Osteoblast (primary cell): Measurements from ENCODE around the gene EPM2AIP1. TPM values are rescaled to one million over a fixed set of nuclear protein-coding genes. Genes with fewer than 3 reads are reported as not detected.

Experiments used
- DNase-seq: peaks from one replicate; pipeline ENCODE4 v3.0.0; 2011; ENCODE audit warnings: low spot score, mixed read lengths; ENCODE audit not compliant: insufficient read length; ENCODE audit errors: missing footprints
- H2AFZ ChIP-seq: 2 replicates; pipeline ENCODE4 v1.6.0; 2011; ENCODE audit warnings: mild to moderate bottlenecking, low read length
- H3K27ac ChIP-seq: 2 replicates; pipeline ENCODE4 v1.5.1; 2011; ENCODE audit warnings: mild to moderate bottlenecking, low read depth, low read length, moderate library complexity
- H3K27me3 ChIP-seq: 2 replicates; pipeline ENCODE4 v1.6.0; 2012; ENCODE audit warnings: mild to moderate bottlenecking, control low read depth, inconsistent platforms, low read length, moderate library complexity; ENCODE audit not compliant: insufficient read depth
- H3K36me3 ChIP-seq: 2 replicates; pipeline ENCODE4 v1.5.1; 2011; ENCODE audit warnings: mild to moderate bottlenecking, low read length, control low read depth, moderate library complexity; ENCODE audit not compliant: insufficient read depth
- H3K4me1 ChIP-seq: 2 replicates; pipeline ENCODE4 v1.5.1; 2011; ENCODE audit warnings: mild to moderate bottlenecking, low read length, control low read depth, moderate library complexity; ENCODE audit not compliant: insufficient read depth
- H3K4me2 ChIP-seq: 2 replicates; pipeline ENCODE4 v1.6.0; 2011; ENCODE audit warnings: mild to moderate bottlenecking, low read length; ENCODE audit not compliant: insufficient read depth
- H3K4me3 ChIP-seq: fragments of 200-600 bp; sonication (generic); 3 replicates; pipeline ENCODE4 v1.5.1; 2012; ENCODE audit warnings: mild to moderate bottlenecking, low read length, inconsistent platforms; ENCODE audit not compliant: insufficient read depth
- H3K79me2 ChIP-seq: 2 replicates; pipeline ENCODE4 v1.6.0; 2012; ENCODE audit warnings: mild to moderate bottlenecking, low read length, control low read depth, inconsistent platforms; ENCODE audit not compliant: insufficient read depth
- H3K9me3 ChIP-seq: 2 replicates; pipeline ENCODE4 v1.5.1; 2011; ENCODE audit warnings: low read depth, low read length, control low read depth
- H4K20me1 ChIP-seq: 2 replicates; pipeline ENCODE4 v1.6.0; 2012; ENCODE audit warnings: mild to moderate bottlenecking, low read length, control low read depth; ENCODE audit not compliant: insufficient read depth
- CTCF ChIP-seq: IDR thresholded peaks from 2 replicates; pipeline ENCODE4 v1.5.1; 2011; ENCODE audit warnings: mild to moderate bottlenecking, low read depth, low read length, moderate library complexity; ENCODE audit errors: extremely low read depth
- small RNA-seq: library from RNA; depleted of rRNA; stranded (forward); fragments of <200 nt; gene quantifications from one replicate; pipeline ENCODE3, GENCODE V24; 2012
- total RNA-seq: library from RNA; depleted of rRNA; stranded (reverse); fragments of >200 nt; gene quantifications from 2 replicates; pipeline ENCODE4 v1.2.3, GENCODE V29; 2012

Gene EPM2AIP1
- total RNA-seq, 1 donor: 22.8 TPM

- Histone ChIP-seq H3K4me1 (peaks cover 23% of the 10 kb centered on the region), H2AFZ (peak overlapping the region; percentile 25), H3K4me2 (peak overlapping the region; percentile 47), H3K27me3 (no peaks in the 10 kb centered on the region), H3K36me3 (no peaks in the 10 kb centered on the region), H3K9me3 (no peaks in the 10 kb centered on the region), H3K27ac (no peak overlapping the region), H4K20me1 (peaks cover 3% of the 10 kb centered on the region), H3K79me2 (peaks cover 34% of the 10 kb centered on the region), H3K4me3 (no peak overlapping the region)
- TF ChIP-seq CTCF: no peak
- DNase-seq: peak; percentile 53
Measured at GRCh38 chr3:36941658-36942057, 51.3 kb downstream of the EPM2AIP1 start.

DNA sequence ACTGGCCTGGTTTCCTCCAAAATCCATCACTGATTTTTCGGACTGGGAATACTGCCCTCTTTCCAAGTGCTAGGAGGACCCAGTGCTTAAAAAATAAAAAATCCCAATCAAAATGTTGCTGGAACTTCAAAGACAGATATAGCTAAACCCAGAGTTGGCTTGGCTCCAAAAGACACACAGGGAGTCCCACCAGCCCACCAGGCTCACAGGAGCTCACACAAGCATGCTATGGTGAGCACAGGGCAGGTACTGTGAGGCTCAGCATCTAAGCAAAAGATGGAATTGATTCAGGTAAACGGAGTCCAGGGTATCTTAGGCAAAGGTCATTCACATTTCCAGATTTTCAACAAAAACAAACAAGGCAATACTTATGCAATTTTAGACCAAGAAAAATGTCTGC is 51.8 kb downstream of the EPM2AIP1 start:
- Histone ChIP-seq H3K27me3 (no peaks in the 10 kb centered on the region), H3K4me2 (peak overlapping the region; percentile 47)
- no peak for DNase-seq

DNA sequence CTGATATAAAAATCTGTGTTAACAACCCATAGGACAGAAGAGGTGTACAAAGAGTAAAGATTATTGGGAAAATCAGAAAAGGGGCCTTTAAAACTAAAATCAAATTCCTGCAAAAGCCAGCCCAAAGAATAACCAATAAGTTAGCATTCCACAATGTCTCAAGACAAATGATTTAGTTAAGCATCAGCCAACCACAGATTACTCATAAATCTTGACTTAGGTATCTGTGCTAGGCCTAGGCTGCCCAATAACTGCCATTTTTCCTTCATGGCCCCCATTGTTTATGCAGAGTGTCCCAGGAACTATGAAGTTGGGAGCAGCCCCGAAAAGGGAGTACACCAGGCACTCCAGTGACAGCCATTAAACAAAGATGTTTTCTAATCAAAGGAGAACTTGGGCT is 55.4 kb downstream of the EPM2AIP1 start:
- H4K20me1 ChIP-seq: peaks cover 3% of the 10 kb centered on the region
- no peak overlapping the region for H3K27ac ChIP-seq
- H2AFZ ChIP-seq: no peak overlapping the region
- H3K36me3 ChIP-seq: no peaks in the 10 kb centered on the region
- peak; percentile 58 for DNase-seq
- no peaks in the 10 kb centered on the region for H3K9me3 ChIP-seq
- H3K4me1 ChIP-seq: peaks cover 22% of the 10 kb centered on the region
- no peak for TF ChIP-seq CTCF
- H3K79me2 ChIP-seq: peaks cover 50% of the 10 kb centered on the region
- H3K27me3 ChIP-seq: no peaks in the 10 kb centered on the region
- H3K4me3 ChIP-seq: no peak overlapping the region
- peak overlapping the region; percentile 2 for H3K4me2 ChIP-seq

More for the DNA sequence above, 51.8 kb downstream of the EPM2AIP1 start:
- Histone ChIP-seq H3K4me1 (peaks cover 23% of the 10 kb centered on the region), H3K79me2 (peaks cover 36% of the 10 kb centered on the region), H3K36me3 (no peaks in the 10 kb centered on the region), H3K4me3 (no peak overlapping the region), H3K9me3 (no peaks in the 10 kb centered on the region), H2AFZ (no peak overlapping the region), H4K20me1 (peaks cover 3% of the 10 kb centered on the region), H3K27ac (no peak overlapping the region)
- no peak for TF ChIP-seq CTCF

Small RNAs within 50 kb of the gene (small RNA-seq; reads per million reads assigned to genes)
- gene RNU6ATAC4P: not detected

Other genes starting within 250 kb of the EPM2AIP1 start
- gene DCLK3, start 228.6 kb downstream of the EPM2AIP1 start, total RNA-seq: under 0.01 TPM in 2 replicates
- 29.8 and 30.8 TPM in 2 replicates for gene TRANK1, start 48.1 kb downstream of the EPM2AIP1 start, total RNA-seq
- gene MLH1, start 387 bp upstream of the EPM2AIP1 start, total RNA-seq: 45.4 and 53.6 TPM in 2 replicates
- gene LRRFIP2, start 181.5 kb upstream of the EPM2AIP1 start, total RNA-seq: 45.1 and 71.3 TPM in 2 replicates